Heart right ventricle (tissue), 16 donors: Measurements from ENCODE around the gene FRY. TPM values are rescaled to one million over a fixed set of nuclear protein-coding genes. Genes with fewer than 3 reads are reported as not detected.
A peak's percentile ranks its signal among the peaks of the same experiment; 100 is the strongest.

ENCODE experiments used
- ATAC-seq, 8 donors: fragments of 200-7000 bp; cut with Tn5 transposase; one replicate each; pipeline ENCODE4 v1.9.1; 2020; ENCODE audit warnings: mild to moderate bottlenecking in 8 of 8, moderate library complexity in 8 of 8, moderate number of reproducible peaks in 1 of 8
- DNase-seq, 2 donors: peaks; one replicate each; pipeline ENCODE4 v3.0.0-alpha.2; 2020
- H3K27ac ChIP-seq, 10 donors: fragments of 200-600 bp; sonication (generic) in 2 of 10; one replicate each; pipeline versions ENCODE4 v1.5.0 to v1.8.0; 2020 to 2022; ENCODE audit warnings: mild to moderate bottlenecking in 3 of 10
- H3K27me3 ChIP-seq, 7 donors: fragments of 200-600 bp; one replicate each; pipeline ENCODE4 v1.8.0; 2021 to 2022; ENCODE audit warnings: mild to moderate bottlenecking in 2 of 7
- H3K36me3 ChIP-seq, 9 donors: fragments of 200-600 bp; sonication (generic) in 1 of 9; one replicate each; pipeline versions ENCODE4 v1.5.0 to v1.8.0; 2020 to 2022; ENCODE audit warnings: mild to moderate bottlenecking in 2 of 9
- H3K4me1 ChIP-seq, 9 donors: fragments of 200-600 bp; sonication (generic) in 1 of 9; one replicate each; pipeline versions ENCODE4 v1.5.0 to v1.8.0; 2020 to 2022; ENCODE audit warnings: mild to moderate bottlenecking in 4 of 9
- H3K4me3 ChIP-seq, 10 donors: fragments of 200-600 bp; sonication (generic) in 2 of 10; one replicate each; pipeline versions ENCODE4 v1.5.0 to v1.8.0; 2020 to 2022; ENCODE audit warnings: mild to moderate bottlenecking in 7 of 10, moderate library complexity in 2 of 10
- H3K9me3 ChIP-seq, 11 donors: fragments of 200-600 bp in 10 of 11; sonication (generic) in 2 of 11; one replicate each; pipeline versions ENCODE4 v1.5.0 to v1.8.0; 2013 to 2022; ENCODE audit warnings: mild to moderate bottlenecking in 2 of 11, control low read depth in 1 of 11, moderate library complexity in 1 of 11
- CTCF ChIP-seq, 9 donors: fragments of 200-600 bp; sonication (generic) in 2 of 9; IDR thresholded peaks; one replicate each; pipeline versions ENCODE4 v1.5.0 to v1.8.0; 2021 to 2022; ENCODE audit warnings: antibody characterized with exemption in 9 of 9, mild to moderate bottlenecking in 5 of 9, moderate library complexity in 1 of 9
- WGBS, 2 donors: extraction: QIAGEN DNeasy Blood & Tissue Kit; methylation state at CpG; one replicate each; pipeline ENCODE4 v1.1.7; 2013; ENCODE audit warnings: inconsistent platforms in 1 of 2; 5-methylcytosine and 5-hydroxymethylcytosine counted together
- intact Hi-C, 10 donors: fragments of 100-400 bp; cut with DNase I; formaldehyde crosslinking; loops; one replicate each; pipeline versions ENCODE4 v1.11.1 to v1.14.2; 2022
- polyA plus RNA-seq, 2 donors: library from polyadenylated mRNA; stranded (reverse); fragments of 200-250 nt; gene quantifications; one replicate each; pipeline ENCODE4 v1.2.3, GENCODE V29; 2013
- total RNA-seq, 10 donors: library from RNA; stranded (reverse); fragmentation: NEBNext Ultra II Directional in 3 of 10; extraction: Animal tissue kit (Norgen Biotek cat#: 25700) in 3 of 10; gene quantifications; one replicate each; pipeline versions ENCODE4 v1.2.1 to v1.2.4, GENCODE V29; 2021 to 2023
- donor health status: Arrhythmogenic right ventricular cardiomyopathy.
- donor health status: ischemic (EF 13 %, LVEDD 7.1; RV severe dilation, severe dysfunction).
- donor health status: healthy with polysubstance abuse.
- donor health status: DM: no; HTN: yes; CAD: no.
- donor health status: DM: no; HTN: no; CAD: no.
- donor health status: ischemic (EF 25% LVEDD 6.9; RV normal size, moderate dysfunction).
- donor health status: ischemic (EF 25% LVEDD 5.7; RV mildly dilated, moderate dysfunction).
- donor health status: healthy.
- donor health status: DM: yes; HTN: yes; CAD: no.
- donor health status: Ischemic cardiomyopathy.
- donor health status: ischemic (EF 35%, LVEDD 5.7; RV mildly dilated, moderate dysfunction).
- donor health status: nonischemic (EF 11% LVEDD 7.7; RV severe dilation, severe dysfunction).
- donor health status: DM: yes; HTN: yes; CAD: no.
- donor health status: PGD.
- donor health status: ischemic (EF 29% LVEDD 5.4; RV normal size, mild dysfunction).
- donor health status: nonischemic (EF 23%, LVEDD 6.1; RV moderate dilation, normal function).

The FRY gene
- total and polyA plus RNA-seq, 12 donors, result 24.9 to 268 (median 207) TPM

- Histone ChIP-seq H3K9me3 (no peaks in the 10 kb centered on the region), H3K27ac (peak overlapping the region; percentile 79 to 92 (median 86)), H3K36me3 (peaks cover 0 to 69% (median 5%) of the 10 kb centered on the region in 9 donors), H3K4me3 (peak overlapping the region; percentile 4 to 54 (median 44)), H3K4me1 (peaks cover 2 to 88% (median 45%) of the 10 kb centered on the region in 9 donors), H3K27me3 (no peaks in the 10 kb centered on the region)
- no peak for DNase-seq
- intact Hi-C loops, result no loop called here
- no peak for TF ChIP-seq CTCF (IDR thresholded peaks at IDR 0.05)
- ATAC-seq, result no peak
- WGBS, 2 donors, result 45 to 54% methylated on average over 6 of the region's 6 CpGs
Observed at GRCh38 chr13:32255724-32256109, 224.1 kb downstream of the FRY start.

DNA sequence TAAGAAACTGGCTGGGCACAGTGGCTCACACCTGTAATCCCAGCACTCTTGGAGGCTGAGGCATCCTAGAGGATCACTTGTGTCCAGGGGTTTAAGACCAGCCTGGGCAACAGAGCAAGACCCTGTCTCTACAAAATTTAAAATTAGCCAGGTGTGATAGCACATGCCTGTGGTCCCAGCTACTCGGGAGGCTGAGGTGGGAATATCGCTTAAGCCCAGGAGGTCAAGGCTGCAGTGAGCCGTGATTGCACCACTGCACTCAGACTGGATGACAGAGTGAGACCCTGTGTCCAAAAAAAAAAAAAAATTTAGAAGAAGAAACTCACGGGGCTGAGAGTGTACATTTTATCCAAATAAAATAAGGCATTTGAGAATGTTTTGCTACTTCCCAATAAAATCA, 224.7 kb downstream of the FRY start:
- WGBS, 2 donors, result 60 to 66% methylated on average over 4 of the region's 4 CpGs

GRCh38 chr13:32257649-32258048, 226.1 kb downstream of the FRY start:
- intact Hi-C loops, result no loop called here
- Histone ChIP-seq H3K9me3 (no peaks in the 10 kb centered on the region), H3K27me3 (no peaks in the 10 kb centered on the region), H3K27ac (peak overlapping the region in 5 of 10 donors; percentile 5 to 92 (median 86)), H3K4me3 (peak overlapping the region in 1 of 10 donors; percentile 4), H3K36me3 (peaks cover 0 to 59% (median 5%) of the 10 kb centered on the region in 9 donors), H3K4me1 (peaks cover 9 to 99% (median 58%) of the 10 kb centered on the region in 9 donors)
- no peak for ATAC-seq
- DNase-seq, result no peak
- no peak for TF ChIP-seq CTCF (IDR thresholded peaks at IDR 0.05)

More for the DNA sequence above, 224.7 kb downstream of the FRY start:
- H3K36me3 ChIP-seq, result peaks cover 0 to 67% (median 5%) of the 10 kb centered on the region in 9 donors
- ATAC-seq (no peak), DNase-seq (no peak)
- no peak for TF ChIP-seq CTCF (IDR thresholded peaks at IDR 0.05)
- H3K27me3 ChIP-seq, result no peaks in the 10 kb centered on the region
- intact Hi-C loops, result no loop called here
- no peaks in the 10 kb centered on the region for H3K9me3 ChIP-seq
- peak overlapping the region in 8 of 10 donors; percentile 79 to 92 (median 88) for H3K27ac ChIP-seq
- H3K4me1 ChIP-seq, result peaks cover 8 to 93% (median 50%) of the 10 kb centered on the region in 9 donors
- peak overlapping the region in 8 of 10 donors; percentile 4 to 54 (median 48) for H3K4me3 ChIP-seq

DNA sequence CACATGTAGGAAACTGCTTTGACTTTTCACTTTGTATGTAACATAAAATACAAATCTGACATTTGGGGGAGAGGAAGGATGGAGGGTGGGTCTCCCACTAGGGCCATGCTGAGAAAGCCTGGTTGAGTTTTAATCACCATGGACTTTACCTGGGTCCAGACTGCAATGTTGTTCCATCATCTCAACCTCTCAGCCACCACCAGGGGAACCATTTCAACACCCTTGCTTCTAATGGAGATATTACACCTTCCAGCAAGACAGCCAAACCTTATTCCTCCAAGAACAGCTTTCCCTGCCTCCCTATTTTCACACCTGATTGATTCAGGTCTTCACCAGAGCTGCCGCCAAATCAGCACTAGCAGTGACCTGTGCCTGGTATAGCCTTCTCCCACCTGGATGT, 227.5 kb downstream of the FRY start:
- Histone ChIP-seq H3K27ac (peak overlapping the region in 7 of 10 donors; percentile 13 to 92 (median 39)), H3K36me3 (peaks cover 0 to 69% (median 5%) of the 10 kb centered on the region in 9 donors), H3K4me1 (peaks cover 9 to 99% (median 63%) of the 10 kb centered on the region in 9 donors), H3K27me3 (no peaks in the 10 kb centered on the region), H3K4me3 (no peak overlapping the region), H3K9me3 (no peaks in the 10 kb centered on the region)
- intact Hi-C loops, result no loop called here
- ATAC-seq (no peak), DNase-seq (no peak)
- 94 to 97% methylated on average over 1 of the region's 1 CpG for WGBS, 2 donors
- TF ChIP-seq CTCF (IDR thresholded peaks at IDR 0.05), result peak in 2 of 9 donors; percentile 15 to 33
